ENCODE results near the gene FGGY.

FGGY gene

GRCh38 chr1:59502009-59502691 is 205.3 kb downstream of the FGGY start:
- no peak for DNase-seq (ENCODE audit: low read depth in 2 of 2, low spot score in 1 of 2)

GRCh38 chr1:59504276-59504675 is 207.4 kb downstream of the FGGY start:
- DNase-seq (ENCODE audit: low read depth in 2 of 2, low spot score in 1 of 2) = no peak

- DNase-seq (ENCODE audit: low read depth in 2 of 2, low spot score in 1 of 2) = no peak
These were observed 208.7 kb downstream of the FGGY start for GRCh38 chr1:59505596-59506028.

DNA sequence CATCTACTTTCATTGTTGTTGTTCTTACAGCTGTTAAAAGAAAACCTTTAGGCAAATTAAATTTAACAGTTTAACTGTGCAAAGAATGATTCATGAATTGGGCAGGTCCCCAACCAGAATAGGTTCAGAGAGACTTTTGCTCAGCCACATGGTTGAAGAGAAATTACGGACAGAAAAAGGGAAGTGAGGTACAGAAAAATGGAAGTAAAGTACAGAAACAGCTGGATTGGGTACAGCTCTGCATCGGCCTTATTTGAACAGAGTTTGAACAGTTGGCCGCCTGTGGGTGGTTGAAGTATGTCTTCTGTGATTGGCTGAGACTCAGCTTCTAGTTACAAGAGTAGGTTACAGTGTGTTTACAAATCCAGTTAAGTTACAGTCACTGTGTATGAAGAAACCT is 210.1 kb downstream of the FGGY start:
- no peak for DNase-seq (ENCODE audit: low read depth in 2 of 2, low spot score in 1 of 2)

GRCh38 chr1:59509341-59509875 is 212.5 kb downstream of the FGGY start:
- no peak for DNase-seq (ENCODE audit: low read depth in 2 of 2, low spot score in 1 of 2)

DNA sequence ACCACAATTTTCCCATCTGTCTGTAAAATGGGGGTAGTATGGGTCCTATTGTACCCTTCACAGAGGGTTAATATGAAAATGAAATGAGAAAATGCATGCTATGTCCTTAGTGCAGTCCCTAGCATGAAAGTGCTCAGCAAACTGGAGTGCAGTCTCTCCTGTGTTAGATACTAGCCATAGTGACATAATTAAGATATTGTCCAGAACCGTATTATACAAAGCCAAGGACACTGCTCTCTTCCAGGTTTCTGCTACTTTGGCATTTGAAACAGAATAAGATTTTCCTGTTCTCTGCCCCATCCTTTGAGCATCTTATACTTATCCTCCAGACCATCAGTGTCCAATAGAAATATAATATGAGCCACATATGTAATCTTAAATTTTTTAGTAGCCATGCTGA is 213.4 kb downstream of the FGGY start:
- no peak for DNase-seq (ENCODE audit: low read depth in 2 of 2, low spot score in 1 of 2)

DNA sequence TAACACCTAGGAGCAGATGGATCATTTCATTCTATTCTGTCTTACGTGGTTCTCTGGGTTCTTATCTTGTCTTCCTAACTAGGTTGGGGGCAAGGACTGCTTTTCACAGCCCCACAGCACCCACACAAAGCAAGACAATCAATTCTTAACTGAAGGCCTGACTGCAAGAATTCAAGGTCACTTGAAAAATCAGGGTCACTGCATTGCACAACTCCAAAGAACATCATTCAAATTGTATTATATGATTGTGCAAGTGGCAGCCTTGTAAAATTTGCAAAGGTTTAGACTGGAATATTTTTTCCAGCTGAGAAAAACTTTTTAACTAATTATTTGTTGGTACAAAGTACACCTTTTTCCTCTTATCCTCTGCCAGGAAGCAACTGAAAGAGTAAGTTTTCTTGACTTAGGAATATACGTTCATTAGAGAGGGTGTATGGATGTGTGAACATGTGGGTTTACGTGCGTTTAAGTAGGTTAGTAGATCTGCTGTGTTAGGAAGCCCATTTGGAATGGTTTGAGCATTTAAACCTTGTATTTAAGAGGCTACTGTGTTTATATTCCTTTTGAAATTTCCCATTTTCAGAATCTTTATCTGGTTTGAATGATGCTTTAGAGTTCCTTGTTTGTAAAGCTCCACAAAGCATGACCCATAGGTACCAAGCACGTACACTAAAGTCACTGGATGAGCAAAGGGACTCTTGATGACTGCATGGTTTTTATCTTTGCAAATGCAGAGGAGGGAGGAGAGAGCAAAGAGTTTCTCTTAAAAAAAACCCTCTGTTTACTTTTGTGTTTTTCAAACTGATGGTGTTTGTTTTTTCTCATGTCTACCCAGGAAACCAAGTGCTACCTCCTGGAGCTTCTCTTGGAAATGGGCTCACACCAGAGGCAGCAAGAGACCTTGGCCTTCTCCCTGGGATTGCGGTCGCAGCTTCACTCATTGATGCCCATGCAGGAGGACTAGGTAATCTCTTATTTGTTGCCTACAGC is 214.9 kb downstream of the FGGY start:
- DNase-seq (ENCODE audit: low read depth in 2 of 2, low spot score in 1 of 2) = no peak

DNA sequence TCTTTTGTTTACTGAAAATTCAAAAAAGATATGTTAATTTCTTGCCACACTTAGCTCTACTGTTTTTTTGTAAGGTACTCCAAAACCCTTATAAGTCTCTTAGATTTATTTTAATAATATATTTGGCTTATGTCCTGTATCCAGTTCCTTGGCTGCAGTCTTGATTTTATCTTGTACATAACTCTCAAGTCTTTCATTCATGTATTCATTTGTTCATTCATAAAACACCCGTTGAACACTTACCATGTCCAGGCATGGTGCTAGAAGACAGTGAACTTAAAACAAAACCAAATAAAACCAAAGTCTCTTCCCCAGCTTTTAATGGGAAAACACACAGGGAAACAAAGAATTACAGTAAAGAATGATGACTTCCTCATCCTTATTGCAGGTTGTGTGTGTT is 215.8 kb downstream of the FGGY start:
- no peak for DNase-seq (ENCODE audit: low read depth in 2 of 2, low spot score in 1 of 2)

- DNase-seq (ENCODE audit: low read depth in 2 of 2, low spot score in 1 of 2) = no peak
These were observed 217.4 kb downstream of the FGGY start for GRCh38 chr1:59514061-59514909.

DNA sequence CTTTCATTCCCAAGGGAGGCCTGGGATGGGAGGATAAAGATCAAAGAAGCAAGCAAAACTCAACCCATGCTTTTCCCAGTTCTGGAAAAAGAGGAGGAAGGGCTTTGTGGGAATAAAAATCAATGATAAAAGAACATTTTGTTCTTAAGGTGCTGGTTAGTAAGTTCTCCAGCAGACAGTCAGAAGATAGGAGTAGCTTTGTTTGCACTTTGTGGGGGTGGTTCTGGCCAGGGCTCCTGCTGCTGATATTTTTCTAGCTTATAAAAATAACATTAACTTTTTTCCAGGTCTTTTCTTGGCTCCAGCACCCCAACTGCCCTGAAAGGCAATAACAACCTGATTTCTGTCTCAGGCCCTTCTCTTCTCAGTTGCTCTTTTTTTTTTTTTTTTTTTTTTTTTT is 220.0 kb downstream of the FGGY start:
- no peak for DNase-seq (ENCODE audit: low read depth in 2 of 2, low spot score in 1 of 2)

- DNase-seq (ENCODE audit: low read depth in 2 of 2, low spot score in 1 of 2) = no peak
These were observed 223.3 kb downstream of the FGGY start for GRCh38 chr1:59520194-59520593.

- no peak for DNase-seq (ENCODE audit: low read depth in 2 of 2, low spot score in 1 of 2)
These were observed 224.0 kb downstream of the FGGY start for GRCh38 chr1:59520827-59521418.

DNA sequence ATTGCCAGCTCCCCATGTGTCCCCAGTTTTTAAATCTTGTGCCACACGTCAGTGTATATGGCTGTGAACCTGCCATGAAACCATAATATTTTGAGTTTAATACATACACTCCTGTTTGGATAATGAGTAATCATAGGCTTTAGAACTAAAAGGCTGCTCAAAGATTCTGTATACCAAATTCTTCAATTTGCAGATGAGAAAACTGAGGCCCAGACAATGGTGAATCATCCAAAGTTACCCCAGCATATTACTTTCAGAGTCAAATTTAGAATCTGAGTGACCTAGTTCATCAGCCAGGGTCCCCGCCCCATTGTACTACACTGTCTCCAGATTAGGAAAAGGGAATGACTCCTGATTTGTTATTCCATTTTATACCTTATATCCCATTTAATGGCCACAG is 224.6 kb downstream of the FGGY start:
- no peak for DNase-seq (ENCODE audit: low read depth in 2 of 2, low spot score in 1 of 2)

DNA sequence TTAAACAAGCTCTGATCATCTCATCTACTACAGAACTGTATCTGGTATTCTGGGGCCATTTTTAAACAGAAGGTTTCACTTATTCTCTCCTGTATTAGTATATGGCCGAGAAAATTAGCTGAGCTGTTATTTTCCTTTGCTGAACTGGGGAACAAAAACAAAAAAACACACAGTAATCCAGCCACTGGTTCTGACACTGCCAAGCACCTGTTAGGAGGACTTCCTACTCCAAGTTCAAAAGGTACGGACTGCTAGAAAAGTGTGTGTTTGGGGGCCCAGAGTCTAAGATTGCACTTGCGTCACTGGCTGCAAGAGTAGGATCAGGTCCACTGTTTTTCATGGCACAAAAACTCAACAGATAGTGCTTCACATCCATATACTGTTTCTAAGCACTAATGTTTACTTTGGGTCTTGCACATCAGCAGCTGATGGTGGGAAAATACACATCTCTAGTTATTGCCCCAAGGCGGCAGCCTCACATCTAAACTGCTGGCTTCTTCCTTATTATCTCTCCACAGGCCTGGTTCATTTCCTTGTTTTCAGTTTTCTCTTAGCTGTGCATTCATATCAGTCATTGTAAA is 226.1 kb downstream of the FGGY start:
- no peak for DNase-seq (ENCODE audit: low read depth in 2 of 2, low spot score in 1 of 2)

DNA sequence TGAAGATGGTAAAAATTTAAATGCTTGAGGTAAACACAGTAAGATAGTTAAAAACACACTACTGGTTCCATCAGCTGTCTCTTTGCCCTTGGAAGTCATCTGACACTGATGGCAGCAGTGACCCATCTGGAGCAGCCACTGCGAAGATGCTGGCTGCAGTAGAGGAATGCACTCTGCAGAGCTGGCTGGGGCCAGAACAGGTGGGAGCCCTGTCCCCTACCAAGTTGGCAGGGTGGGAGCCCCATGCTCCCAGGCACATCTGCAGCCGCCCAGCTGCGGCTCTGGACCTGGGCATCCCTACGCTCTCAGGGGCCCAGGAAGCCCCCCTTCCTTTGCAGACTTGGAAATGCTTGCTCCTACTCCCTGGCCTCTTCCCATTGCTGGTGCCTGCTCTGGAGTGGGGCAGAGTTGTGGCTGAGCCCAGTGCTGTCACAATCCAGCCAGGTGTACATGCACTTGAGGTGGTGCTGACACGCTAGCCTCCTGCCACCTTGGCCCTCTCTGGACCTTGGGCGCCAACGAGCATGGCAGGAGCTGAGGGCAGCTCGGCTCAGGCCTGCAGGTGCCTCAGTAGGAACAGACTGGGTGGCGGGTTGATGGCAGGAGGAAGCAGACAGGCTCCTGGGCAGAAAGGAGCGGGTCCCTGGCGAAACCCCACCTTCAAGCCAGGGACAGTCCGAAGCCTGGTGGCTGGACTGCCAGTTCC is 227.0 kb downstream of the FGGY start:
- no peak for DNase-seq (ENCODE audit: low read depth in 2 of 2, low spot score in 1 of 2)

DNA sequence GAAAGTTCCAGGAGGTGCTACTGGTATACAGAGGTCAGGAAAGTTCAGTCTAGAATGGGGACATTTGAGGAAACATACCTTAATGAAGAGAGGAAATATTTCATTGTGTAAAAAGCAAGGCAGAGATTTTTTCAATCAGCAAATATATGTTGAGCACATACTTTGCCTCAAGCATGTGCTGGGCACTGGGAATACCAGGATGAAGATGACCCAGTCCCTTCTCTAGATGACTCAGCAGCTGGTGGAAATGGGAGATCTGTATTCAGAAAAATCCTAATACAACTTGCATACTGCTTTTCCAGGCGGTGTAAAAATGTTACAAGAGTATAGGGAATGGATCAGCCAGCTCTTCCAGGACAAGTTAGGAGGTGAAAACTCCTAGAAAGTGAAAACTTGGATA is 229.3 kb downstream of the FGGY start:
- DNase-seq (ENCODE audit: low read depth in 2 of 2, low spot score in 1 of 2) = no peak

- no peak for DNase-seq (ENCODE audit: low read depth in 2 of 2, low spot score in 1 of 2)
These were observed 231.6 kb downstream of the FGGY start for GRCh38 chr1:59528471-59528870.

- DNase-seq (ENCODE audit: low read depth in 2 of 2, low spot score in 1 of 2) = no peak
These were observed 232.0 kb downstream of the FGGY start for GRCh38 chr1:59528900-59529299.

DNA sequence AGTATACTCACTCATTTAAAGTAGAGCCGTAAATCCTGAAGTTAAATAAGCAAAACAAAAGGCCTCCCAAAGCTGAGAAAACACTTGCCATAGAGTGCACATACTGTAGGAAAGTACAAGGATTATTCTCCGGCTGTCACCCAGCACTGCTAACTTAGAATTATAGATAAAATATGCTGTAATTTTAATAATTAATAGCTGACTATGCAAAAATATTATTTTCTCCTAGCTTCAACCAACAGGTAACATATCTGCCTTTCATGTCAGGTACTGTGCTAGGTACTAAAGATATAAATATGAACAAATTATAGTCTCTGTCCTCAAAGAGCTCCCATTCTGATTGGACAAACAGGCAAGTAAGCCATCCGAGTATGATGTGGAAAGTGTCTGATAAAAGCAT is 233.2 kb downstream of the FGGY start:
- DNase-seq (ENCODE audit: low read depth in 2 of 2, low spot score in 1 of 2) = no peak

DNA sequence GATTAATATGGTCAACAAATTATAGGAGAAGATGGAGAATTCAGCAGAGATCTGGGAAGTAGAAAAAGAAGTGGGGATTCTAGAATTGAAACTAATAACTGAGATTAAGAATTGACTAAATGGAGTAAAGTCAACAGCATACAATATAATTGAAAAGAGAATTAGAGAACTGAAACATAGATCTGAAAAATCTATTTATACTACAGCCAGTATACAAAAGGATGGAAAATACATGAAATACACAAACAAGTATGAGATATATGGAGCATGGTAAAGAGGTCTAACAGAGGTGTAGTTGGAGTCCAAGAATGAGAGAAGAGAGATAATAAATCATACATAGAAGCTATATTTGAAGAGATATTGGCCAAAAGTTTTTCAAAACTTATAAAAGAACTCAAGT is 235.2 kb downstream of the FGGY start:
- no peak for DNase-seq (ENCODE audit: low read depth in 2 of 2, low spot score in 1 of 2)
